Liver (tissue), 9 donors: ENCODE measurements around the gene PTPRC. TPM values are rescaled to one million over a fixed set of nuclear protein-coding genes. Genes with fewer than 3 reads are reported as not detected.

Source experiments
- DNase-seq: peaks from one replicate; pipeline ENCODE4 v3.0.0-alpha.2; 2017; ENCODE audit warnings: low spot score
- H3K27ac ChIP-seq, 2 donors: one replicate each; pipeline ENCODE4 v1.7.0; 2013; ENCODE audit warnings: inconsistent platforms in 2 of 2, low read length in 2 of 2, control low read depth in 1 of 2, low read depth in 1 of 2, mild to moderate bottlenecking in 1 of 2
- H3K27me3 ChIP-seq, 4 donors: one replicate each; pipeline versions ENCODE4 v1.6.1 to v1.7.0; 2013; ENCODE audit warnings: low read length in 3 of 4, inconsistent platforms in 1 of 4, mild to moderate bottlenecking in 1 of 4, moderate library complexity in 1 of 4; ENCODE audit not compliant: control insufficient read depth in 4 of 4, insufficient read depth in 4 of 4
- H3K36me3 ChIP-seq, 4 donors: one replicate each; pipeline versions ENCODE4 v1.6.1 to v1.7.0; 2013; ENCODE audit warnings: low read length in 3 of 4, mild to moderate bottlenecking in 3 of 4, low read depth in 1 of 4, moderate library complexity in 1 of 4; ENCODE audit not compliant: control insufficient read depth in 4 of 4, insufficient read depth in 3 of 4
- H3K4me1 ChIP-seq, 4 donors: one replicate each; pipeline versions ENCODE4 v1.6.1 to v1.7.0; 2013; ENCODE audit warnings: low read length in 3 of 4, mild to moderate bottlenecking in 3 of 4, moderate library complexity in 1 of 4; ENCODE audit not compliant: control insufficient read depth in 4 of 4, insufficient read depth in 4 of 4
- H3K4me3 ChIP-seq, 3 donors: one replicate each; pipeline versions ENCODE4 v1.6.1 to v1.7.0; 2013; ENCODE audit warnings: low read length in 3 of 3, control low read depth in 1 of 3, low read depth in 1 of 3, mild to moderate bottlenecking in 1 of 3
- H3K9ac ChIP-seq, 2 donors: one replicate each; pipeline ENCODE4 v1.7.0; 2013; ENCODE audit warnings: low read length in 2 of 2, mild to moderate bottlenecking in 2 of 2, moderate library complexity in 2 of 2, control low read depth in 1 of 2, low read depth in 1 of 2
- H3K9me3 ChIP-seq, 4 donors: one replicate each; pipeline versions ENCODE4 v1.6.1 to v1.7.0; 2013; ENCODE audit warnings: low read length in 3 of 4; ENCODE audit not compliant: control insufficient read depth in 4 of 4
- ATF3 ChIP-seq: IDR thresholded peaks from 2 replicates; pipeline ENCODE4 v1.6.1; 2016; ENCODE audit warnings: antibody characterized with exemption
- CTCF ChIP-seq: fragments of 150-350 bp; IDR thresholded peaks from 2 replicates; pipeline ENCODE4 v1.5.1; 2017; ENCODE audit warnings: improper control_type of control experiment, low read depth, low read length; ENCODE audit not compliant: missing input control
- EGR1 ChIP-seq, 2 donors: IDR thresholded peaks; 2 replicates each; pipeline ENCODE4 v1.6.1; 2016 to 2018; ENCODE audit warnings: antibody characterized with exemption in 2 of 2, low read depth in 2 of 2
- FOXA1 ChIP-seq: IDR thresholded peaks from 2 replicates; pipeline ENCODE4 v1.6.1; 2016; ENCODE audit warnings: antibody characterized with exemption
- FOXA2 ChIP-seq: IDR thresholded peaks from 2 replicates; pipeline ENCODE4 v1.6.1; 2016; ENCODE audit warnings: antibody characterized with exemption
- GABPA ChIP-seq, 2 donors: IDR thresholded peaks in 1 of 2; conservative IDR thresholded peaks in 1 of 2; 2 replicates each; pipeline ENCODE4 v1.6.1; 2016; ENCODE audit warnings: antibody characterized with exemption in 2 of 2, mild to moderate bottlenecking in 1 of 2, moderate library complexity in 1 of 2
- HNF4A ChIP-seq, 2 donors: conservative IDR thresholded peaks; 2 replicates each; pipeline ENCODE4 v1.6.1; 2016; ENCODE audit warnings: antibody characterized with exemption in 2 of 2, mild to moderate bottlenecking in 2 of 2
- HNF4G ChIP-seq: IDR thresholded peaks from 2 replicates; pipeline ENCODE4 v1.6.1; 2016; ENCODE audit warnings: antibody characterized with exemption
- JUND ChIP-seq, 2 donors: IDR thresholded peaks; 2 replicates each; pipeline ENCODE4 v1.6.1; 2016; ENCODE audit warnings: antibody characterized with exemption in 2 of 2
- MAX ChIP-seq: IDR thresholded peaks from 2 replicates; pipeline ENCODE4 v1.6.1; 2016; ENCODE audit warnings: antibody characterized with exemption
- NR2F2 ChIP-seq: IDR thresholded peaks from 2 replicates; pipeline ENCODE4 v1.6.1; 2016; ENCODE audit warnings: antibody characterized with exemption
- RAD21 ChIP-seq, 2 donors: IDR thresholded peaks; 2 replicates each; pipeline ENCODE4 v1.6.1; 2016; ENCODE audit warnings: antibody characterized with exemption in 2 of 2, mild to moderate bottlenecking in 2 of 2
- REST ChIP-seq: IDR thresholded peaks from 2 replicates; pipeline ENCODE4 v1.6.1; 2016; ENCODE audit warnings: antibody characterized with exemption, mild to moderate bottlenecking
- RXRA ChIP-seq, 2 donors: IDR thresholded peaks; 2 replicates each; pipeline ENCODE4 v1.6.1; 2017 to 2018; ENCODE audit warnings: antibody characterized with exemption in 2 of 2, mild to moderate bottlenecking in 1 of 2
- SP1 ChIP-seq: IDR thresholded peaks from 2 replicates; pipeline ENCODE4 v1.6.1; 2018; ENCODE audit warnings: antibody characterized with exemption, mild to moderate bottlenecking
- TAF1 ChIP-seq: conservative IDR thresholded peaks from 2 replicates; pipeline ENCODE4 v1.6.1; 2016; ENCODE audit warnings: antibody characterized with exemption, mild to moderate bottlenecking
- YY1 ChIP-seq: IDR thresholded peaks from 2 replicates; pipeline ENCODE4 v1.6.1; 2016; ENCODE audit warnings: antibody characterized with exemption, mild to moderate bottlenecking
- ZBTB33 ChIP-seq: IDR thresholded peaks from 2 replicates; pipeline ENCODE4 v1.6.1; 2016; ENCODE audit warnings: antibody characterized with exemption
- WGBS: extraction: QIAGEN DNeasy Blood & Tissue Kit; methylation state at CpG from one replicate; pipeline ENCODE4 v1.1.7; 2013; 5-methylcytosine and 5-hydroxymethylcytosine counted together
- polyA plus RNA-seq, 2 donors: library from polyadenylated mRNA; stranded (reverse) in 1 of 2; unstranded in 1 of 2; fragments of 200-250 nt in 1 of 2; fragments of >200 nt in 1 of 2; fragmentation: Nextera tagmentation in 1 of 2; extraction: Ambion mirVana in 1 of 2; gene quantifications; one replicate each; pipeline versions ENCODE4 v1.2.1 to v1.2.3, GENCODE V29; 2013 to 2015
- total RNA-seq, 2 donors: library from RNA; depleted of rRNA; stranded (reverse); fragments of >200 nt; gene quantifications; one replicate each; pipeline ENCODE4 v1.2.3, GENCODE V29; 2014
- donor health status: healthy.
- donor health status: healthy.
- donor health status: healthy.
- donor health status: healthy.
- donor health status: healthy.

The PTPRC gene
- total and polyA plus RNA-seq, 4 donors, result 5.8 to 34.1 (median 16.2) TPM

- no peaks in the 10 kb centered on the region for H3K36me3 ChIP-seq
- no peaks in the 10 kb centered on the region for H3K9me3 ChIP-seq
- TF ChIP-seq FOXA1 (no peak), HNF4G (no peak), ZBTB33 (no peak), NR2F2 (no peak), REST (no peak), FOXA2 (no peak), RXRA (IDR thresholded peaks at IDR 0.05) (no peak), GABPA (IDR thresholded peaks at IDR 0.05 in 1 of 2, conservative IDR thresholded peaks at IDR 0.05 in 1 of 2) (no peak), MAX (no peak), YY1 (no peak), JUND (IDR thresholded peaks at IDR 0.05) (no peak), RAD21 (IDR thresholded peaks at IDR 0.05) (no peak), SP1 (no peak), CTCF (no peak), TAF1 (no peak), HNF4A (conservative IDR thresholded peaks at IDR 0.05) (no peak)
- WGBS, result 80% methylated on average over 1 of the region's 1 CpG
- H3K27me3 ChIP-seq, result no peaks in the 10 kb centered on the region
- no peak overlapping the region for H3K9ac ChIP-seq
- no peak overlapping the region for H3K4me3 ChIP-seq
- peaks cover 0 to 4% (median 0%) of the 10 kb centered on the region in 4 donors for H3K4me1 ChIP-seq
- H3K27ac ChIP-seq, result no peak overlapping the region
- no peak for DNase-seq
Observed at GRCh38 chr1:198694542-198694941, 55.7 kb downstream of the PTPRC start.

- TF ChIP-seq CTCF, result no peak
- TF ChIP-seq EGR1 (IDR thresholded peaks at IDR 0.05; ENCODE audit: low read depth in 2 of 2), result no peak
- TF ChIP-seq ATF3, result no peak
- no peak for TF ChIP-seq HNF4A (conservative IDR thresholded peaks at IDR 0.05)
- TF ChIP-seq FOXA1, result no peak
- no peak for TF ChIP-seq SP1
- TF ChIP-seq YY1, result no peak
- TF ChIP-seq TAF1, result no peak
- WGBS, result 86% methylated on average over 1 of the region's 1 CpG
- H3K27ac ChIP-seq, result no peak overlapping the region
Observed at GRCh38 chr1:198696211-198696610, 57.4 kb downstream of the PTPRC start.

More at GRCh38 chr1:198696211-198696610, 57.4 kb downstream of the PTPRC start:
- Histone ChIP-seq H3K36me3 (no peaks in the 10 kb centered on the region), H3K9ac (no peak overlapping the region), H3K9me3 (no peaks in the 10 kb centered on the region), H3K4me3 (no peak overlapping the region), H3K27me3 (peaks cover 0 to 4% (median 0%) of the 10 kb centered on the region in 4 donors), H3K4me1 (peaks cover 0 to 6% (median 0%) of the 10 kb centered on the region in 4 donors)
- DNase-seq, result no peak
